ENCODE measurements around the gene ADCY10.

DNA sequence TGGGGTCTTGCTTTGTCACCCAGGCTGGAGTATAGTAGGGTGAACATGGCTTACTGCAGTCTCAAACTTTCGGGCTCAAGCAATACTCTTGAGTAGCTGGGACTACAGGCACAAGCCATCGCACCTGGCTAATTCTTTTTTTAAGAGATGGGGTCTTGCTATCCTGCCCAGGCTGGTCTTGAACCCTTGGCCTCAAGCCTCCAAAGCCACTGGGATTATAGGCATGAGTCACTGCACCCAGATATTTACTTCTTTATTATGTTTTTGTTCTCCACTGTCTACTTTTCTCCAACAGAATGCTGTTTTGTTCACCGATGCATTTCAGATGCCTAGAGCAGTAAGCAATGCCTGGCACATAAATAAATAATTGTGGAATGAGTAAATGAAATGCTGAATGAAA is 72.4 kb downstream of the ADCY10 start:
- TF ChIP-seq OSR1 (CRISPR knock-in tag; IDR thresholded peaks at IDR 0.05), result no peak
- TF ChIP-seq RARB (CRISPR knock-in tag; IDR thresholded peaks at IDR 0.05), result no peak
- TF ChIP-seq BACH2 (CRISPR knock-in tag; IDR thresholded peaks at IDR 0.05; ENCODE audit: borderline replicate concordance), result no peak
- TF ChIP-seq GLIS3 (CRISPR knock-in tag; IDR thresholded peaks at IDR 0.05), result no peak
- TF ChIP-seq, protein P1, sequence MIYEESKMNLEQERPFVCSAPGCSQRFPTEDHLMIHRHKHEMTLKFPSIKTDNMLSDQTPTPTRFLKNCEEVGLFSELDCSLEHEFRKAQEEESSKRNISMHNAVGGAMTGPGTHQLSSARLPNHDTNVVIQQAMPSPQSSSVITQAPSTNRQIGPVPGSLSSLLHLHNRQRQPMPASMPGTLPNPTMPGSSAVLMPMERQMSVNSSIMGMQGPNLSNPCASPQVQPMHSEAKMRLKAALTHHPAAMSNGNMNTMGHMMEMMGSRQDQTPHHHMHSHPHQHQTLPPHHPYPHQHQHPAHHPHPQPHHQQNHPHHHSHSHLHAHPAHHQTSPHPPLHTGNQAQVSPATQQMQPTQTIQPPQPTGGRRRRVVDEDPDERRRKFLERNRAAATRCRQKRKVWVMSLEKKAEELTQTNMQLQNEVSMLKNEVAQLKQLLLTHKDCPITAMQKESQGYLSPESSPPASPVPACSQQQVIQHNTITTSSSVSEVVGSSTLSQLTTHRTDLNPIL (CRISPR knock-in tag; IDR thresholded peaks at IDR 0.05; ENCODE audit: low read depth), result no peak
- no peak for TF ChIP-seq ZNF70 (CRISPR knock-in tag; IDR thresholded peaks at IDR 0.05)
- TF ChIP-seq, protein P2, sequence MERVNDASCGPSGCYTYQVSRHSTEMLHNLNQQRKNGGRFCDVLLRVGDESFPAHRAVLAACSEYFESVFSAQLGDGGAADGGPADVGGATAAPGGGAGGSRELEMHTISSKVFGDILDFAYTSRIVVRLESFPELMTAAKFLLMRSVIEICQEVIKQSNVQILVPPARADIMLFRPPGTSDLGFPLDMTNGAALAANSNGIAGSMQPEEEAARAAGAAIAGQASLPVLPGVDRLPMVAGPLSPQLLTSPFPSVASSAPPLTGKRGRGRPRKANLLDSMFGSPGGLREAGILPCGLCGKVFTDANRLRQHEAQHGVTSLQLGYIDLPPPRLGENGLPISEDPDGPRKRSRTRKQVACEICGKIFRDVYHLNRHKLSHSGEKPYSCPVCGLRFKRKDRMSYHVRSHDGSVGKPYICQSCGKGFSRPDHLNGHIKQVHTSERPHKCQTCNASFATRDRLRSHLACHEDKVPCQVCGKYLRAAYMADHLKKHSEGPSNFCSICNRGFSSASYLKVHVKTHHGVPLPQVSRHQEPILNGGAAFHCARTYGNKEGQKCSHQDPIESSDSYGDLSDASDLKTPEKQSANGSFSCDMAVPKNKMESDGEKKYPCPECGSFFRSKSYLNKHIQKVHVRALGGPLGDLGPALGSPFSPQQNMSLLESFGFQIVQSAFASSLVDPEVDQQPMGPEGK (CRISPR knock-in tag; IDR thresholded peaks at IDR 0.05; ENCODE audit: borderline replicate concordance), result no peak
- TF ChIP-seq ESRRG (CRISPR knock-in tag; IDR thresholded peaks at IDR 0.05), result no peak
- TF ChIP-seq PPARA (CRISPR knock-in tag; IDR thresholded peaks at IDR 0.05; ENCODE audit: borderline replicate concordance), result no peak
- TF ChIP-seq SNAI2 (CRISPR knock-in tag; IDR thresholded peaks at IDR 0.05), result no peak

Measured in SK-N-SH treated with all-trans-retinoic acid at 6 μM for 48 hours (cell line).